OCI-LY3 (cell line): ENCODE data around the gene CYP11A1.

Experiments used
- EZH2phosphoT487 ChIP-seq: fragments of 200-600 bp; shearing (Covaris generic); IDR thresholded peaks from 2 replicates; pipeline ENCODE4 v1.6.1; 2018; ENCODE audit warnings: antibody characterized with exemption, mixed run types, low read depth
- TF ChIP-seq, protein P1 (sequence below): fragments of 200-600, 300-600 bp; sonication (generic); IDR thresholded peaks from 2 replicates; pipeline ENCODE4 v1.5.1; 2014; ENCODE audit warnings: antibody characterized with exemption, low read length, low read depth

DNA sequence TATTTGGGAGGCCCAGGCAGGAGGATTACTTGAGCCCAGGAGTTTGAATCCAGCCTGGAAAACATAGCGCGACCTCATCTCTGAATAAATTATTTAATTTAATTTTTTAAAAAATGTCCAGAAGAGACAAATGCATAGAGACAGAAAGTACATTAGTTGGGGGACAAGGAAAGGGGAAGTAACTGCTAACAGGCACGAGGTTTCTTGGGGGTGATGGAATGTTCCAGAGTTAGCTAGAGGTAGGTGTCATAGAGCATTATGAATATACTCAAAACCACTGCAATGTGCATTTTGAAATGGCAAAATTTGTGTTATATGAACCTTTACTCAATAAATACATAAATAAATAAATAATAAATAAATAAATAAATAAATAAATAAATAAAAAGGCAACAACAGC lies 31.7 kb upstream of the CYP11A1 start:
- TF ChIP-seq EZH2phosphoT487 = no peak
- TF ChIP-seq, protein P1, sequence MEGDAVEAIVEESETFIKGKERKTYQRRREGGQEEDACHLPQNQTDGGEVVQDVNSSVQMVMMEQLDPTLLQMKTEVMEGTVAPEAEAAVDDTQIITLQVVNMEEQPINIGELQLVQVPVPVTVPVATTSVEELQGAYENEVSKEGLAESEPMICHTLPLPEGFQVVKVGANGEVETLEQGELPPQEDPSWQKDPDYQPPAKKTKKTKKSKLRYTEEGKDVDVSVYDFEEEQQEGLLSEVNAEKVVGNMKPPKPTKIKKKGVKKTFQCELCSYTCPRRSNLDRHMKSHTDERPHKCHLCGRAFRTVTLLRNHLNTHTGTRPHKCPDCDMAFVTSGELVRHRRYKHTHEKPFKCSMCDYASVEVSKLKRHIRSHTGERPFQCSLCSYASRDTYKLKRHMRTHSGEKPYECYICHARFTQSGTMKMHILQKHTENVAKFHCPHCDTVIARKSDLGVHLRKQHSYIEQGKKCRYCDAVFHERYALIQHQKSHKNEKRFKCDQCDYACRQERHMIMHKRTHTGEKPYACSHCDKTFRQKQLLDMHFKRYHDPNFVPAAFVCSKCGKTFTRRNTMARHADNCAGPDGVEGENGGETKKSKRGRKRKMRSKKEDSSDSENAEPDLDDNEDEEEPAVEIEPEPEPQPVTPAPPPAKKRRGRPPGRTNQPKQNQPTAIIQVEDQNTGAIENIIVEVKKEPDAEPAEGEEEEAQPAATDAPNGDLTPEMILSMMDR = no peak
